ENCODE measurements around the gene POMT2.

The POMT2 gene

GRCh38 chr14:77265561-77266335, 54.9 kb downstream of the POMT2 start:
- no peak for DNase-seq

DNA sequence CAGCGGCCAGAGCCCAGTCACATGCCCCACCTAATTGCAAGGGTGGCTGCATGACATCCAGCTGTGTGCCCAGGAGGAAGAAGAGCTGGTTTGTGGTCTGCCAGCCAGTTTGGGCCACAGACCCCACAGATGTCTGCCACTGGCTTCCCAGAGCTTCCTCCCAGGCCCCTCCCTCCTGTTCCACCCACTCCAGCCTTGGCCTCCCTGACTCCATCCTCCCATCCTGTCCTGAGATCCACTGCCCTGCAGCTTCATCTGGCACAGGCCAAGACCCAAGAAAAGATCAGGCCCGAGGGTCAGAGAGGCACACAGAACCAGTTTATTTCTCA, 55.5 kb downstream of the POMT2 start:
- no peak for DNase-seq

DNA sequence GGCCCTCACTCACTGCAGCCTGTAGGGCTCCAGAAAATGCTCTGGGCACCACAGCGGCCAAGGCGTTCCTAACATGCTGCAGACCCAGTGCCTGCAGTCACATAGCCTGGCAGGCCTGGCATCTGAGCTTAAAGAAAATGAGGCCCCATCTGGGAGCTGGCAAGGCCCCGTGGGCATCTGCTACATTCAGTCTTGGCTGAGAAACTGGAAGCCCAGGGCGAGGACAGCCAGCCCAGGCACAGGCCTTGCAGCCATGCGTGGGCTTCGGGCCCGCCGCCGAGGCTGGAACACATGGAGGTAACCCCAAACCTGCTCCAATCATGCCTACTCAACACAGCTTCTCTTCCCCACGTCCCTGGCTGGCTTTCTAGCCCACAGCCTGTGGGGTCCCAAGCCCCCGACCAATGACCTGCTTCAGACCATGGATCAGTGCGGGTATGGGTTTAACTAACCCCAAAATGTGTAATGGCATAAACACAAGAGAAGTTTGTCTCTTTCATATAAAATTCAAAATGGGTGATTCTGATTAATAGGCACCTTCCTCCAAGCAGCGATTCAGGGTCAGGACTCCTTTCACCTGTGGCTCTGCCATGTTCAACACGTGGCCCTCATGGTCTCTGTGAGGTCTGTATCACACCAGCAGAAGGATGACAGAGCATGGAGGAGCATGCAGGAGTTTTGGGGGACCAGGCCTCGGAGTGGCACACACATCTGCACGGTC, 56.1 kb downstream of the POMT2 start:
- no peak for DNase-seq

- no peak for DNase-seq
Observed at GRCh38 chr14:77260631-77261030, 60.1 kb downstream of the POMT2 start.

DNA sequence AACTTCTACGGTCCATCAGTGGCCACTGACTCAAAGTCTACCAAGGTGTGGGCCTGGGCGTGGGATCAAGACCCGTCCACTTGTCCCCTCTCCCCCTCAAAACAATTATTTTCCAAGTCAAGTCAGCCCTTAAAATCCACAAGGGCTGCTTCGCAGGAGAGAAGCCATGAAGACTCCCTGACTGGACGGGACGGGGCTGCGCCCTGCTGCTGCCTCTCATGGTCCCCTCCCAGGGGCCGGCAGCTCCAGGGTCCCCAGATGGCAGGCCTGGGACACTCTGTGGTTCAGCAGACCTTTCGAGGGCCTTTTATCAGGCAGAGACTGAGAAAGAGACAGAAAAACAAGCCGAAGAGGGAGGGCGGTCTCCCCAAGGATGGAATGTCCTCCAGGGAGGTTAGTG, 60.5 kb downstream of the POMT2 start:
- no peak for DNase-seq

DNA sequence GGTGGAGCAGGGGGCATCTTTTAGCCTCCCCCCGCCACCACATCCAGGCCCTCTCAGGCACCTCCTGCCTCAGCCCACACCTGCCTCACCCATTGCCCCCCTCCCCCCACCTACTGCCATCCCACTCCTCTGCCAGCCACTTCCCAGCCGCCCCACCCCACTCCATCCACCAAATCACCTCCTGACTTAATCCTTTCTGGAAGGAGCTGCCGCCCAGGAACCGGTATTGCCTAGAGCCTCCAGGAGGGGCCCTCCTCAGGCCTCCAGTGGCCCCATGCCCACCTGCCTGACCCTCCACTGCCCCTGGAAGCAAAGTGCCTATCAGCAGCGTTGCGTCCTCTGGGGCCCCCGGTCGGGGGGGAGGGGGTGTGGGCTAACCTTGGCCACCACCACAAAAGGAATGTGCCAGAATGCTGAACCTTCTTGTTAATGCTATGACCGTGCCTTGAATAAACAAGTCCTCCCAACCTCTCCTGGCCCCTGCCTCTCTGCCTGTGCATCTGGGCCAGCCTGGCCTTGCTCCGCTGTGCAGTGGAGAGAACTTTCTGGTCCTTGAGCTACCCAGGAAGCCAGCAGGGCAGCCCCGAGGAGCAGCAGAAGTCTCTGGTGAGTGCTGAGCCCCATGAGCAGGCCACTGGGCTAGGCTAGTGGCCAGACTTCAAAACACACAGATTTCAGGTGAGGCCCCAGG, 61.5 kb downstream of the POMT2 start:
- no peak for DNase-seq

DNA sequence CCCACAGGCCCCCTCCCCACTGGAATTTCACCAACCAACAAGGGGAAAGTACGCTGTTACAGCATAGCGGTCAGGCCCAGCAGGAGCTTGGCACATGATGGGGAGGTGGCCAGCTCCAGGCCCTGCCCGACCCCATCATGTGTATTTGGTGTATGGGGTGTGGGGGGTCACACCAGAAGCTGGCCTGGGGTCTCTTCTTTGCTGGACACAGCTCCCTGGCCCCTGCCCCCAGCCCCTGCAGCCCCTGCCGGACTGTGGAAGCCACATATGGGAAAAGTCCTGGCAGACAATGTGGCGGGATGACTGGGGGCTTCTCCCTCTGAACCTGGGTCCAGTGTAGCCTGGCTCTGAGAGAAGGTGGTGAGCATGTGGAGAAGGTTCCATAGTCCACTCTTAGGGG, 62.1 kb downstream of the POMT2 start:
- DNase-seq = no peak

- DNase-seq = no peak
Observed at GRCh38 chr14:77257700-77258099, 63.0 kb downstream of the POMT2 start.

DNA sequence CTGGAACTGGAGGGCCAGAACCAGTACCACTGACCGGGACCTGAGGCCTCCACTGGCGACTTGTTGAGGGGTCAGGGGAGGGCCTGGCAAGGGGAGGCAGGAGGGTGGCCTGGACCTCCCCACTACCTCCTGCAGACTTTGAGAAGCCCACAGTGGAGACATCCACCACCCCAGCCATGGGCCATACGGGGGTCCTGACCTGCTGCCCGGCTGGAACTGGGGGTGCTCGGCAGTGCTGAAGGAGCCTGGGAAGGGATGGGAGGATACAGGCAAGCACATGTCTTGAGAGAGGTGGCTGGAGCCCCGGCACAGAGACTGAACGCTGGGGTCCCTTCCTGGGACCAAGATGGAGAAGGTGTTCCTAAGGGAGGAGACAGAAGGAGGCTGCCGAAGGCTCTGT, 64.0 kb downstream of the POMT2 start:
- DNase-seq = no peak

DNA sequence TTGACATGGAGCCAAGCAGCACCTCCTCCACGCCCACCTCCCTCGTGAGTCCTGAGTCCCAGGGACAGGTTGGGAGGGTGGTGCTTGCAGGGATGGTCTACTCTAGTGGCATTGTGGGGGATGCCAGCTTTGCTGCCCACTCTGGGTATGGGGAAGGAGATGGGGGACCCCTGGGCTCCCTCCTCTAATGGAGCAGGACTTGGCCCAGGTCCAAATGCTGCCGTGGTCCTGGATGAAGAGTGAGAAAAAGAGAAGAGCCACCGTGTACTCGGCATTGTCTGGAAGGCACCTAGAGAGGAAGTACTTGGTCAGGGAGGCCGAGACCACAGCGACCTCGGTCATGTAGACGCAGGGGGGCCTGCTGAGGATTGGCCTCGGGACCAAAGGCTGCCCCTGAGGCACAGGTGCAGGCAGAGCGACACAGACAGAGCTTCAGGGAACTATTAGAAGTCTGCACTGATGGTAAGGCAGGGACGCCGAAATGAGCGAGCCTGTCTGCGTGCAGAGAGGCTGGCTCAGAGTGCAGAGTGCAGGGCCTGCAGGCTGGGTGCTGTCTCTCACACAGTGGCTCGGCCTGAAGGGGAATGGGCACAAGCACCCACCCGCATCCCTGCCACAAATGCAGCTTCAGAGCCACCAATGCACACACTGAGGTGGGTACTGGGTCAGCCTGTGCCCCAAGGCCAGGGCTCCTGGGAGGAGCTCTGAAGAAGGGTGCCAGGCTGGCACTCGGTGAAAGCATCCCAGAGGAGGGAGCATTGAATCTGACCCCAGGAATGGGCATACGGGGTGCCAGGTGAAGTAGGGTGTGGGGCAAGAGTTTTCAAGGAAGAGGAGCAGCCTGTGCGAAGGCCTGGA, 67.1 kb downstream of the POMT2 start:
- no peak for DNase-seq

DNA sequence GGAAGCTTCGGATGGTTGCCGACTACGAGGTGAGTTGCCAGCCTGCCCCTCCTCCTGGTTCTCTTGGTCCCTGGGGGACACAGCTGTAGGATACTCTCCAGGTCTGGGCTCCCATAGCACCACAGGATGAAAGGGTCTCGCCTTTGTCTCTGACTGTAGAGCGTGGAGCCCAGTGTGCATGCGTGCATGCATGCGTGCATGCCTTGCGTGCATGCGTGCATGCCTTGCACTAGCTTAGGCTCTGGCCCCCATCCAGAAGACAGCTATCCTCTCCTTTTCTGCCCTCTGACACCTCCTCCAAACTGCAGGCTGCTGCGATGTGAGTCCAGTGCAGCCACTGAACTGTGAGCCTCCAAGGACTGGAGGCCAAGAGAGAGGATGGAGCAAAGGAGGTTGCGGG, 68.8 kb downstream of the POMT2 start:
- no peak for DNase-seq

DNA sequence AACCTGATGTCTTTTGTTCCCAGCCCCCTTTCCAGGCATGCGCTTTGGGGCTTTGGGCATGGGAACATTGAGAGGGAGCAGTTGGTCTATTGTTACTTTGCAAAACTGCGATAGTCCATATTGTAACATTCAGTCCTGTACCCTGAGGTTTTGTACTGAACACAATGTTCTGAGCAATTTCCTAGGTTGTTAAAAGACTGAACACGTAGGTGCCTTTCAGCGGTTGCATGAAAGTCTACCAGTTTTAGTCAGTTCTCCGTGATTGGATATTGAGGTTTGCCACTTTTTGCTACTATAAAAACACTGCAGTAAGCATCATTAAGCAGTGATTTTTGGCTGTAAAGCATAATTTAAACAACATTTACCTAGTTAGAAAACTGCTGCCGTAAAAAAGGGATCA, 69.8 kb downstream of the POMT2 start:
- no peak for DNase-seq

GRCh38 chr14:77249286-77249685, 71.4 kb downstream of the POMT2 start:
- DNase-seq = no peak

DNA sequence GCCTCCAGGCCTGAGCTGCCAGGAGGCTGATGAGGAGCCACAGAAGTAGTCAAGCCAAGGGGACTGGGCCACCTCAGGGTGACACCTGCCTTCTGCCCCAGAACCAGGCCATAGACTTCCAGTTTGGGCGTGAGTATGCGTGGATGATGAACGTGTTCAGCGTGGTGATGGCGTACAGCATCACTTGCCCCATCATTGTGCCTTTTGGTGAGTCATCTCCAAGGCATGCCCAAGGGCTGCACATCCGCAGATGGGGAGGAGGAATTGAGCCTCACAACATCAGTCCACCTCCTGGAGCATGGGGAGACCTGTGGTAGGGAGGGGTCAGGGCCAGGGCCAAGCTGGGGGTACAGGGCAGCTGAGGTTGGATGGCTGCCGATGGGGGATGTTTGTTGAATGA, 72.0 kb downstream of the POMT2 start:
- no peak for DNase-seq

- no peak for DNase-seq
Observed at GRCh38 chr14:77246784-77247183, 73.9 kb downstream of the POMT2 start.

GRCh38 chr14:77245820-77246219, 74.9 kb downstream of the POMT2 start:
- no peak for DNase-seq

GRCh38 chr14:77243853-77244252, 76.8 kb downstream of the POMT2 start:
- no peak for DNase-seq

DNA sequence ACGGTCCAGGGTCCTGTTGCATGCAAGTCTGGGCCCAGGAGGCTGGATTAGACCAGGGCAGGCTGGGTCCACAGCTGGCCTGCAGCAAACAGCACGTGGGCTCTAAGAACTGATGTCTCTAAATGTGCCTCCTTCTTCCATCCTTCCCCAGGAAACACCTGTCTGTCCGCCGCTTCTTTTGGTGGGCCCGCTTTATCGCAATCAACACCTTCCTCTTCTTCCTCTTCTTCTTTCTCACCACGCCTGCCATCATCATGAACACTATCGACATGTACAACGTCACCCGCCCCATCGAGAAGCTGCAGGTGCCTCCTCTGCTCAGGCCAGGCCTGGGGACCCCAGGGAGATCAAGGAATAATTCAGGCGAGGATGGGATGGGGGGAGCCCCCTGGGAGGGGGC, 77.9 kb downstream of the POMT2 start:
- DNase-seq = no peak

GRCh38 chr14:77241955-77242354, 78.7 kb downstream of the POMT2 start:
- DNase-seq = no peak

DNA sequence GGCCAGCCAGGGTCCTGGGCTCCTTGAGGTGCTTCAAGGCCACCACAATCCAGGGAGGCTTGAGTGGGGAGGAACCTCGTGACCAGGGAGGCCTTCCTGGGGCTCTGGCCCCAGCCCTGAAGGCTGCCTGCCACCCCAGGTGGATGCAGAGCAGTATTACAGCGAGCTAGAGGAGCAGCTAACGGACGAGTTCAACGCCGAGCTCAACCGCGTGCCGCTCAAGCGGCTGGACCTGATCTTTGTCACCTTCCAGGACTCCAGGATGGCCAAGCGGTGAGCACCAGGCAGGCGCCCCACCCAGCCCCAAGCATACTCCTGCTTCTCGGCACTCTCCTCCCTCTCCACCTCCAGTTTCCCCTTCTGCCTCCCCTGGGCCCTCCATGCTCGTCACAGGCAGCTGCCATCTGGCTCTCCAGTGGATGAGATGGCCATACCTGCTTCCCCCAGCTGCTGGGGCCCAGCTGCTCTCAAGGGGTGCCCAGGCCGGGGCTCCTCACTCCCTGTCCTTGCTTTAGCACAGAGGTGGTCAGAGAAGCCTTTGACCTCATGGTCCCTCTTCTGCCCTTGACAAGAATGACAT, 80.3 kb downstream of the POMT2 start:
- DNase-seq = no peak

DNA sequence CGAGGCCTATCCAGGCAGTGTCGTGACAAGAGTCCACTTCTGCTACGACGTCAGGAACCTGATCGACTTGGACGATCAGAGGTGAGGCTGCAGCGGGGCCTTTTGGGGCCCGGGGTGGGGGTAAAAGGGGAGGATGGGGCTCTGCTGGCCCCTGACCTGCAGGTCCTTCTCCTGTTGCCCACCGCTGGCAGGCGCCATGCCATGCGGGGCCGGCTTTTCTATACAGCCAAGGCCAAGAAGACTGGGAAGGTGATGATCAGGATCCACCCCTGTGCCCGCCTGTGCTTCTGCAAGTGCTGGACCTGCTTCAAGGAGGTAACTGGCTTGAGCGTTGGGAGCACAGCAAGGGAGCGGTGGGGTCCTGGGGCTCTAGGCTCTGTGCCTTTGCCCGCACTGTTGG, 81.3 kb downstream of the POMT2 start:
- DNase-seq = no peak

GRCh38 chr14:77238996-77239395, 81.7 kb downstream of the POMT2 start:
- no peak for DNase-seq

- DNase-seq = no peak
Observed at GRCh38 chr14:77238356-77238755, 82.3 kb downstream of the POMT2 start.

Measured in CD4-positive, alpha-beta T cell treated with Interleukin-4 for 4 hours (primary cell).